Fibroblast of villous mesenchyme (primary cell): Measurements from ENCODE around the gene THRB. TPM values are rescaled to one million over a fixed set of nuclear protein-coding genes. Genes with fewer than 3 reads are reported as not detected.

Experiments
- DNase-seq: peaks from one replicate; pipeline ENCODE4 v3.0.0-alpha.2; 2010; ENCODE audit warnings: low read depth
- H3K4me3 ChIP-seq: 2 replicates; pipeline ENCODE4 v1.5.1; 2011; ENCODE audit warnings: low read depth, mild to moderate bottlenecking, low read length
- CTCF ChIP-seq: IDR thresholded peaks from 2 replicates; pipeline ENCODE4 v1.5.1; 2012; ENCODE audit warnings: low read depth, mild to moderate bottlenecking, low read length; ENCODE audit not compliant: insufficient read depth
- total RNA-seq: library from RNA; depleted of rRNA; stranded (reverse); fragments of >200 nt; gene quantifications from 2 replicates; pipeline ENCODE4 v1.2.3, GENCODE V29; 2012

Gene THRB
- total RNA-seq, 1 donor: 13.4 TPM

DNA sequence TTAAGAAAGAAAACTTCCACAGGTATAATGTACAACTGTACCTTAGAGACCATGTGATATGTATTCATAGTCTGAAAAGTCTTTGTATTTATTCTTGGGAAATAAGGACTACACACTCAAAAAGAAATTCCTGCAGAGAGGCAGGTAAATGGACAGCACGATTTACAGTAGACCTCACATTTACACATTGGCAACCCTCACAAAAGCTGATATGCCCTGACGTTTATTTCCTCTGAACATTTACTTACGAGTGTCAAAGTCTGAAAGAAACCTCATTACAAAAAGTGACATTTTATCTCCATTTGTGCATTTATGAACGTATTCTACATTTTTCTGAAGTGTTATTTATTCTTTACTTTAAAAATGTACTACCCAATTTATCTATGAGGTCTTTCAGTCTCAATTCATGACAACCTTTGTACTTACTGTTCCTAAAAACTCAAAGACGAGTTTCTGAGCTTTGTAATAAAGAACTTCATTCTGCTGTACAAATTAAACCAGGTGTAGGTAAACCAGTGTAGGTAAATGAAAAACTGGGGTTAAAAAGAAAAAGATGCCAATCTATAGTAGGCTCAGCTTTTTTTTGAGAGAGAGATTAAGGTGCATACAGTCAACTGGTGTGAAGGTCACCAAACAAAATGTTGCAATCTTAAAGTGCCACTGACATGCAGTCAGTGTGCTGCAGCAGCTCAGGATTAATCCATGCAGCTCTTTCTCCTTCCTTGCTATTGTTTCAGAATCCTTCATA lies 44.3 kb downstream of the THRB start:
- DNase-seq: no peak
- TF ChIP-seq CTCF: no peak
- no peak overlapping the region for H3K4me3 ChIP-seq

DNA sequence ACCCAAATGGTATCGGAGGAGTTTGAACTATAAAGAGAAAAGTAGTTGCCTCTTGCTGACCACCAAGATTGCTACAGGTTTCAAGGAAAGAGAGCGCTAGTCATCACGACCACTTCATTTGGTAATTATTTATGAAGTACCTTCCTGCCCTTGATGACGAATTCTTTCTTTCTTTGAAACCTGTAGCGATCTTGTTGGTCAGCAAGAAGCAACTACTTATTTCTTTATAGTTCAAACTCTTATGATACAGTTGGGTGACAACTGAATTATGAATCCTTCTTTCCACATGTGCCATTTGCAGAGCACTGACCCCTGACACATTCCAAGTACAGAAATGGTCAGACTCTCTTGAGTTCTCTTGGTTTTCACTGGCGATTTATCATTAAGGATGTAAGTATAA lies 46.8 kb downstream of the THRB start:
- H3K4me3 ChIP-seq: no peak overlapping the region
- DNase-seq: no peak
- no peak for TF ChIP-seq CTCF

GRCh38 chr3:24446032-24446431 lies 48.6 kb downstream of the THRB start:
- no peak for DNase-seq
- no peak overlapping the region for H3K4me3 ChIP-seq
- no peak for TF ChIP-seq CTCF

- DNase-seq: no peak
- TF ChIP-seq CTCF: no peak
- no peak overlapping the region for H3K4me3 ChIP-seq
Measured at GRCh38 chr3:24443476-24443875, 51.2 kb downstream of the THRB start.

DNA sequence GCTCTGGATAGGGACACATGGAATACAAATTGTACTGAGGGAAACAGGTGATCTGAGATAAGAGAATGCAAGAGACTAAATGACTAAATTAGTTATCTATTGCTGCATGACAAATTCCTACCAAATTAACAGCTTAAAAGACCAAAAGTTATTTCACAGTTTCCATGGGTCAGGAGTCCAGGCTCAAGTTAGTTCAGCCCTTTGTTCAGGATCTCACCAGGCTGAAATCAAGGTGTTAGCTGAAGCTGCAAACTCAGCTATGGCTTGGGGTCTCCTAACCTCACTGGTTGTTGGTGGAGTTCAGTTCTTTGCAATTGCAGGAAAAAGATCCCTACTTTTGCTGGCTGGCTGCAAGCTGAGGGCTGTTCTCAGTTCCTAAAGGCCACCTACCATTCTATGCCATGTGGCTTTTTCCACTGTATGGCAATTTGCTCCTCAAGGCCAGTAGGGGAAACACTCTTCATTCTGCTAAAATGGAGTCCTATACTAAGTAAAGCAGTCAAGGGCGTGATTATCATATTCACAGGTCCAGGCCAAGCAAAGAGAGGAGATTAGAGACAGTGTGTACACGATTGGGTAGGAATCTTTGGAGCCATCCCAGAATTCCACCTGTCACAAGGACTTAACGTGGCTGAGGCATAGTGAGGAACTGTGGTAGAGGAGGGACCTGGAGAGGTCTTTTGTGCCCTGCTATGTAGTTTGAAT lies 53.7 kb downstream of the THRB start:
- TF ChIP-seq CTCF: no peak
- H3K4me3 ChIP-seq: no peak overlapping the region
- DNase-seq: no peak

- no peak for TF ChIP-seq CTCF
- no peak for DNase-seq
- no peak overlapping the region for H3K4me3 ChIP-seq
Measured at GRCh38 chr3:24439021-24439420, 55.6 kb downstream of the THRB start.

DNA sequence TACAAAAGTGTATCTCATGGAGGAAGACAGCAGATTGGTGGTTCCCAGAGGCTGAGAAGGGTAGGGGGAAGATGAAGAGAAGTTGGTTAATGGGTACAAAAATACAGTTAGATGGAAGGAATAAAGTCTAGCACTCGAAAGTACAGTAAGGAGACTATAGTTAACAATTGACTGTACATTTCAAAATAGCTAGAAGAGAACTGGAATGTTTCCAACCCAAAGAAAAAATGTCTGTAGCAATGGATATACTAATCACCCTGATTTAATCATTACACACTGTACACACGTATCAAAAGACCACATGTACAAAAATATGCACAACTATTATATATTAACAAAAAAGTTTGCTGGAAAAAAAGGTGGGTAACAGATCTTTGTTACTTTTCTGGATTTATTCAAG lies 57.3 kb downstream of the THRB start:
- DNase-seq: no peak
- TF ChIP-seq CTCF: no peak
- H3K4me3 ChIP-seq: no peak overlapping the region
